Fibroblast of lung (primary cell): Measurements from ENCODE around the gene NUS1. TPM values are rescaled to one million over a fixed set of nuclear protein-coding genes. Genes with fewer than 3 reads are reported as not detected.
"Not testable (repeated sequence)": the region's sequence is repeated elsewhere in the genome, so short reads cannot be mapped to it uniquely, and the experiment has no call there.

ENCODE experiments used
- DNase-seq, 2 donors: peaks; one replicate each; pipeline versions ENCODE4 v3.0.0 to v3.0.0-alpha.2; 2010; ENCODE audit warnings: low read depth in 2 of 2
- H2AFZ ChIP-seq: 2 replicates; pipeline ENCODE4 v1.5.1; 2012; ENCODE audit warnings: low read length, control low read depth, inconsistent platforms
- H3K27ac ChIP-seq: 2 replicates; pipeline ENCODE4 v1.5.1; 2011; ENCODE audit warnings: low read length, control low read depth; ENCODE audit not compliant: insufficient read depth
- H3K27me3 ChIP-seq: 2 replicates; pipeline ENCODE4 v1.5.1; 2011; ENCODE audit warnings: mild to moderate bottlenecking, low read length; ENCODE audit not compliant: control insufficient read depth, insufficient read depth
- H3K36me3 ChIP-seq: 2 replicates; pipeline ENCODE4 v1.5.1; 2011; ENCODE audit warnings: low read length; ENCODE audit not compliant: control insufficient read depth, insufficient read depth
- H3K4me1 ChIP-seq: 2 replicates; pipeline ENCODE4 v1.5.1; 2011; ENCODE audit warnings: low read length; ENCODE audit not compliant: control insufficient read depth, insufficient read depth; ENCODE audit errors: extremely low read depth
- H3K4me2 ChIP-seq: 2 replicates; pipeline ENCODE4 v1.5.1; 2011; ENCODE audit warnings: low read length, control low read depth; ENCODE audit not compliant: insufficient read depth; ENCODE audit errors: extremely low read depth
- H3K4me3 ChIP-seq, 4 experiments: fragments of 200-600 bp in 1 of 4; sonication (generic) in 1 of 4; replicated peaks in 1 of 4; 2 replicates each; pipeline ENCODE4 v1.5.1; 2011 to 2016; ENCODE audit warnings: low read length in 4 of 4, low read depth in 3 of 4, mild to moderate bottlenecking in 3 of 4, control low read depth in 2 of 4, inconsistent platforms in 1 of 4, mixed read lengths in 1 of 4; ENCODE audit not compliant: insufficient read depth in 1 of 4; ENCODE audit errors: control extremely low read depth in 1 of 4
- H3K79me2 ChIP-seq: 2 replicates; pipeline ENCODE4 v1.5.1; 2012; ENCODE audit warnings: mild to moderate bottlenecking, low read length, inconsistent platforms; ENCODE audit not compliant: control insufficient read depth, insufficient read depth
- H3K9ac ChIP-seq: 2 replicates; pipeline ENCODE4 v1.5.1; 2011; ENCODE audit warnings: mild to moderate bottlenecking, low read length, control low read depth; ENCODE audit not compliant: insufficient read depth
- H3K9me3 ChIP-seq: 2 replicates; pipeline ENCODE4 v1.5.1; 2012; ENCODE audit warnings: low read depth, low read length; ENCODE audit not compliant: control insufficient read depth, insufficient read depth
- H4K20me1 ChIP-seq: 2 replicates; pipeline ENCODE4 v1.5.1; 2011; ENCODE audit warnings: low read length; ENCODE audit not compliant: control insufficient read depth, insufficient read depth; ENCODE audit errors: extremely low read depth
- CTCF ChIP-seq, 2 donors: IDR thresholded peaks in 1 of 2; conservative IDR thresholded peaks in 1 of 2; 1 replicate in 1 of 2; 2 replicates in 1 of 2; pipeline ENCODE4 v1.5.1; 2011 to 2012; ENCODE audit warnings: low read length in 2 of 2, control low read depth in 1 of 2, inconsistent platforms in 1 of 2, low read depth in 1 of 2, mild to moderate bottlenecking in 1 of 2
- EZH2 ChIP-seq: IDR thresholded peaks from 2 replicates; pipeline ENCODE4 v1.5.1; 2012; ENCODE audit warnings: low read length, control low read depth, mild to moderate bottlenecking; ENCODE audit errors: missing control alignments
- polyA plus RNA-seq, 2 donors: library from polyadenylated mRNA; depleted of rRNA in 1 of 2; stranded (reverse) in 1 of 2; unstranded in 1 of 2; fragments of >200 nt; gene quantifications; 2 replicates each; pipeline ENCODE4 v1.2.1, GENCODE V29; 2011 to 2012; ENCODE audit warnings: missing spikeins in 1 of 2
- total RNA-seq: library from RNA; depleted of rRNA; stranded (reverse); fragments of >200 nt; gene quantifications from 2 replicates; pipeline ENCODE4 v1.2.1, GENCODE V29; 2014

Gene NUS1
- total and polyA plus RNA-seq, 2 donors (not counting 1 experiment from before 2014, with no cell fraction given), result 15.4 to 32.9 TPM

- Histone ChIP-seq H2AFZ (no peak overlapping the region), H4K20me1 (peaks cover 2% of the 10 kb centered on the region), H3K9ac (no peak overlapping the region), H3K27ac (no peak overlapping the region), H3K27me3 (no peaks in the 10 kb centered on the region), H3K9me3 (no peaks in the 10 kb centered on the region), H3K4me3 (no peak overlapping the region), H3K4me2 (no peak overlapping the region), H3K79me2 (peaks cover 86% of the 10 kb centered on the region), H3K36me3 (no peaks in the 10 kb centered on the region), H3K4me1 (no peaks in the 10 kb centered on the region)
- TF ChIP-seq CTCF (conservative IDR thresholded peaks at IDR 0.05 in 1 of 2, IDR thresholded peaks at IDR 0.05 in 1 of 2; ENCODE audit: low read depth in 1 of 2, low read length in 2 of 2) (no peak), EZH2 (no peak)
- DNase-seq, result no peak
Measured at GRCh38 chr6:117685359-117685758, 10.1 kb downstream of the NUS1 start.

- Histone ChIP-seq H3K27ac (no peak overlapping the region), H3K79me2 (peaks cover 74% of the 10 kb centered on the region), H2AFZ (no peak overlapping the region), H3K27me3 (no peaks in the 10 kb centered on the region), H3K4me3 (no peak overlapping the region), H3K4me1 (no peaks in the 10 kb centered on the region), H3K4me2 (no peak overlapping the region), H4K20me1 (peaks cover 1% of the 10 kb centered on the region), H3K9ac (no peak overlapping the region), H3K36me3 (no peaks in the 10 kb centered on the region), H3K9me3 (no peaks in the 10 kb centered on the region)
- TF ChIP-seq EZH2, result no peak
- TF ChIP-seq CTCF (conservative IDR thresholded peaks at IDR 0.05 in 1 of 2, IDR thresholded peaks at IDR 0.05 in 1 of 2; ENCODE audit: low read depth in 1 of 2, low read length in 2 of 2), result no peak
- DNase-seq, result no peak
Measured at GRCh38 chr6:117687021-117687648, 11.9 kb downstream of the NUS1 start.

- H3K4me3 ChIP-seq, H2AFZ ChIP-seq, H3K9ac ChIP-seq, H3K9me3 ChIP-seq, H4K20me1 ChIP-seq, H3K36me3 ChIP-seq, H3K4me1 ChIP-seq, H3K27ac ChIP-seq, DNase-seq, H3K27me3 ChIP-seq, H3K4me2 ChIP-seq: not testable (repeated sequence)
- peaks cover 51% of the 10 kb centered on the region for H3K79me2 ChIP-seq
Measured at GRCh38 chr6:117689584-117689983, 14.3 kb downstream of the NUS1 start.
